K562 (cell line): ENCODE measurements around the gene SPSB1. TPM values are rescaled to one million over a fixed set of nuclear protein-coding genes. Genes with fewer than 3 reads are reported as not detected.

Experiments
- ATAC-seq: fragments of 200-7000 bp; cut with Tn5 transposase; 3 replicates; pipeline ENCODE4 v1.9.1; 2020; ENCODE audit warnings: moderate library complexity
- BruUV-seq: library from RNA; stranded (reverse); fragments of 400-500 nt; replicated peaks from 2 replicates; lab custom pipeline; 2021; lab: Mats Ljungman, UMichigan
- CTCF ChIA-PET: fragments of 300-600 bp; formaldehyde crosslinking; extraction: SDS; loops from one replicate; lab custom pipeline; 2021; ENCODE audit warnings: low intra/inter-chr PET ratio; lab: Yijun Ruan, JAX
- POLR2A ChIA-PET: fragments of 300-600, 350-650 bp; sonication (Branson Sonifier 250); formaldehyde crosslinking; extraction: SDS; loops from one replicate; lab custom pipeline; 2021; ENCODE audit warnings: antibody characterized with exemption, inconsistent platforms; lab: Yijun Ruan, JAX
- DNase-seq, 4 experiments: peaks; one replicate each; pipeline versions ENCODE4 v3.0.0 to v3.0.0-alpha.2; 2011 to 2018; ENCODE audit warnings: low spot score in 3 of 4, mixed read lengths in 3 of 4; ENCODE audit errors: extremely low read depth in 1 of 4
- FAIRE-seq: peaks from 2 replicates; lab custom pipeline; 2011; peaks lifted over from hg19 to GRCh38; lab: Jason Lieb, UNC
- H2AFZ ChIP-seq: 2 replicates; pipeline ENCODE4 v1.6.0; 2011; ENCODE audit warnings: low read depth, low read length, control low read depth, inconsistent platforms
- H3K27ac ChIP-seq: fragments of 200-600 bp; 3 replicates; pipeline ENCODE4 v1.8.0; 2011; ENCODE audit warnings: low read depth, mild to moderate bottlenecking, control low read depth, inconsistent platforms, low read length, moderate library complexity, mixed read lengths; ENCODE audit errors: extremely low read depth
- H3K27me3 ChIP-seq, 2 experiments: fragments of 300-600 bp in 1 of 2; 2 replicates in 1 of 2; 3 replicates in 1 of 2; pipeline versions ENCODE4 v1.6.0 to v1.8.0; 2011; ENCODE audit warnings: inconsistent platforms in 2 of 2, low read length in 2 of 2, mild to moderate bottlenecking in 1 of 2, mixed read lengths in 1 of 2, moderate library complexity in 1 of 2; ENCODE audit not compliant: control insufficient read depth in 2 of 2, insufficient read depth in 2 of 2
- H3K36me3 ChIP-seq: fragments of 300-600 bp; 3 replicates; pipeline ENCODE4 v1.8.0; 2011; ENCODE audit warnings: mild to moderate bottlenecking, low read length, inconsistent platforms; ENCODE audit not compliant: control insufficient read depth, insufficient read depth
- H3K4me1 ChIP-seq, 2 experiments: fragments of 200-600 bp in 1 of 2; replicated peaks in 1 of 2; 2 replicates in 1 of 2; 3 replicates in 1 of 2; pipeline versions ENCODE4 v1.5.1 to v1.8.0; 2011; ENCODE audit warnings: inconsistent platforms in 2 of 2, low read length in 2 of 2, mild to moderate bottlenecking in 1 of 2, mixed read lengths in 1 of 2, moderate library complexity in 1 of 2; ENCODE audit not compliant: control insufficient read depth in 2 of 2, insufficient read depth in 2 of 2
- H3K4me2 ChIP-seq: 2 replicates; pipeline ENCODE4 v1.6.1; 2011; ENCODE audit warnings: low read length, control low read depth, inconsistent platforms, mixed read lengths; ENCODE audit not compliant: insufficient read depth
- H3K4me3 ChIP-seq: fragments of 200-600 bp; sonication (generic), shearing (Covaris generic); 2 replicates; pipeline ENCODE4 v1.5.1; 2016; ENCODE audit warnings: control low read depth, inconsistent platforms
- H3K79me2 ChIP-seq: fragments of 200-600 bp; 3 replicates; pipeline ENCODE4 v1.8.0; 2011; ENCODE audit warnings: low read length, inconsistent platforms; ENCODE audit not compliant: control insufficient read depth, insufficient read depth
- H3K9ac ChIP-seq, 2 experiments: 2 replicates each; pipeline versions ENCODE4 v1.6.0 to v1.6.1; 2011; ENCODE audit warnings: low read depth in 2 of 2, low read length in 2 of 2, control low read depth in 1 of 2, inconsistent platforms in 1 of 2, mild to moderate bottlenecking in 1 of 2, mixed read lengths in 1 of 2; ENCODE audit not compliant: insufficient read depth in 1 of 2
- H3K9me1 ChIP-seq: one replicate; pipeline ENCODE4 v1.6.0; 2011; ENCODE audit warnings: inconsistent platforms, mild to moderate bottlenecking, low read length, moderate library complexity; ENCODE audit not compliant: control insufficient read depth, insufficient read depth
- H3K9me3 ChIP-seq: replicated peaks from 2 replicates; pipeline ENCODE4 v1.5.1; 2011; ENCODE audit warnings: low read depth, low read length, inconsistent platforms; ENCODE audit not compliant: control insufficient read depth, insufficient read depth
- H4K20me1 ChIP-seq: replicated peaks from 2 replicates; pipeline ENCODE4 v1.6.1; 2011; ENCODE audit warnings: low read length, inconsistent platforms, mixed read lengths; ENCODE audit not compliant: control insufficient read depth, insufficient read depth
- JUND ChIP-seq, 2 experiments: IDR thresholded peaks; 2 replicates in 1 of 2; 3 replicates in 1 of 2; pipeline ENCODE4 v1.6.1; 2011; ENCODE audit warnings: borderline replicate concordance in 2 of 2, low read depth in 2 of 2, low read length in 2 of 2, improper control_type of control experiment in 1 of 2, missing biosample characterization in 1 of 2, missing genetic modification characterization in 1 of 2, missing genetic modification reagents in 1 of 2
- PBX2 ChIP-seq, 2 experiments: IDR thresholded peaks in 1 of 2; conservative IDR thresholded peaks in 1 of 2; 2 replicates each; pipeline ENCODE4 v1.6.1; 2016; ENCODE audit warnings: low read depth in 2 of 2, mild to moderate bottlenecking in 1 of 2, missing compliant biosample characterization in 1 of 2, missing genetic modification characterization in 1 of 2, moderate library complexity in 1 of 2
- POLR2B ChIP-seq: fragments of 450-650 bp; IDR thresholded peaks from 2 replicates; pipeline ENCODE4 v1.6.1; 2018; ENCODE audit warnings: low read depth; ENCODE audit not compliant: partially characterized antibody
- THRB ChIP-seq: fragments of 450-650 bp; formaldehyde crosslinking; conservative IDR thresholded peaks from 2 replicates; pipeline ENCODE4 v1.4.0; 2022; ENCODE audit warnings: mild to moderate bottlenecking, missing genetic modification characterization
- ZNF696 ChIP-seq: fragments of 250-450 bp; sonication (Bioruptor Pico); conservative IDR thresholded peaks from 2 replicates; pipeline ENCODE4 v1.4.0; 2020; ENCODE audit warnings: mild to moderate bottlenecking, moderate library complexity
- WGBS: fragments of 100-300 bp; shearing (Covaris generic); methylation state at CpG from one replicate; pipeline ENCODE4 v1.1.6; 2016; ENCODE audit warnings: low coverage, mixed read lengths; ENCODE audit not compliant: insufficient coverage; ENCODE audit errors: missing lambda C conversion rate; 5-methylcytosine and 5-hydroxymethylcytosine counted together
- in situ Hi-C: fragments of 300-500 bp; cut with MboI; formaldehyde crosslinking; loops from 4 replicates; pipeline ENCODE4 v1.15.0; 2018; ENCODE audit warnings: inconsistent platforms, mixed read lengths
- intact Hi-C: fragments of 100-400 bp; cut with micrococcal nuclease; formaldehyde crosslinking; loops from 2 replicates; pipeline ENCODE4 v1.14.2; 2022
- polyA plus RNA-seq, 8 experiments: library from polyadenylated mRNA; depleted of rRNA in 4 of 8; stranded (reverse) in 5 of 8; unstranded in 3 of 8; fragments of >200 nt; fragmentation: Nextera tagmentation in 2 of 8; fragmentation: Illumina TruSeq in 1 of 8; extraction: Ambion mirVana in 2 of 8; extraction: Trizol in 1 of 8; gene quantifications; 2 replicates each; pipeline versions ENCODE4 v1.2.1 to v1.2.3, GENCODE V29; 2011 to 2014; ENCODE audit warnings: inconsistent platforms in 1 of 8, missing spikeins in 1 of 8
- total RNA-seq, 7 experiments: library from RNA; depleted of rRNA in 6 of 7; stranded (reverse); fragments of >200 nt in 6 of 7; fragmentation: Illumina TruSeq in 2 of 7; extraction: Trizol in 2 of 7; gene quantifications; 2 replicates each; pipeline versions ENCODE4 v1.2.1 to v1.2.3, GENCODE V29; 2011 to 2021; ENCODE audit warnings: low replicate concordance in 1 of 7
- TF ChIP-seq, protein P1 (sequence below): fragments of 450-650 bp; IDR thresholded peaks from 2 replicates; pipeline ENCODE4 v1.6.1; 2016; ENCODE audit warnings: borderline replicate concordance

SPSB1 gene
- total and polyA plus RNA-seq, 9 of the 15 experiments (the other 6 are each of a cell fraction or from before 2014, with no cell fraction given), result 0.06 to 0.35 (median 0.14) TPM; not detected in 6

- TF ChIP-seq, protein P1, sequence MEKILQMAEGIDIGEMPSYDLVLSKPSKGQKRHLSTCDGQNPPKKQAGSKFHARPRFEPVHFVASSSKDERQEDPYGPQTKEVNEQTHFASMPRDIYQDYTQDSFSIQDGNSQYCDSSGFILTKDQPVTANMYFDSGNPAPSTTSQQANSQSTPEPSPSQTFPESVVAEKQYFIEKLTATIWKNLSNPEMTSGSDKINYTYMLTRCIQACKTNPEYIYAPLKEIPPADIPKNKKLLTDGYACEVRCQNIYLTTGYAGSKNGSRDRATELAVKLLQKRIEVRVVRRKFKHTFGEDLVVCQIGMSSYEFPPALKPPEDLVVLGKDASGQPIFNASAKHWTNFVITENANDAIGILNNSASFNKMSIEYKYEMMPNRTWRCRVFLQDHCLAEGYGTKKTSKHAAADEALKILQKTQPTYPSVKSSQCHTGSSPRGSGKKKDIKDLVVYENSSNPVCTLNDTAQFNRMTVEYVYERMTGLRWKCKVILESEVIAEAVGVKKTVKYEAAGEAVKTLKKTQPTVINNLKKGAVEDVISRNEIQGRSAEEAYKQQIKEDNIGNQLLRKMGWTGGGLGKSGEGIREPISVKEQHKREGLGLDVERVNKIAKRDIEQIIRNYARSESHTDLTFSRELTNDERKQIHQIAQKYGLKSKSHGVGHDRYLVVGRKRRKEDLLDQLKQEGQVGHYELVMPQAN, result no peak
- peak; percentile 39; the same call in 1 of the 2 replicates for TF ChIP-seq JUND (IDR thresholded peaks at IDR 0.05; ENCODE audit: borderline replicate concordance, low read depth, low read length)
- peak; percentile 33; the same call in 1 of the 3 replicates for TF ChIP-seq JUND (tag; IDR thresholded peaks at IDR 0.05; ENCODE audit: borderline replicate concordance, low read depth, low read length)
These were observed 98.9 kb downstream of the SPSB1 start (continued) for GRCh38 chr1:9391620-9392019.

DNA sequence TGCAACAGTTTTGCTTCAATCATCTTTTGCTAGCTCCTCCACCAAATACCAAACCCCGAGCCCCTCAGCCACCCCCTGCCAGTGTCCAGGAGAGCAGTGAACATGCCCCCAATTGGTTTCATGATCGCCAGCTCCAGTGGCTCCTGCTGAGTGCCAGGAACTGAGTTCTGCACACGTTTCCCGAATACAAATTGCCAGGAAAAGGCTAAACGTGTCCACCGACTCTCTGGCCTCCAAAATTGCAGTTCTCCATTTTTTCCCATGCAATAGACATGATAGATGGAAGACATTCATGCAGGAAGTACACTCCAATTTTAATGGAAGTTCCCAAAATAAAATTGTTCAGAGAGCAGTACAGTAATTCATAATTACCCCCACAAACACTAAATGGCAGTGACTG is 101.3 kb downstream of the SPSB1 start:
- no TSS peak for BruUV-seq
- peaks cover 50 to 77% of the 10 kb centered on the region in 2 experiments for H3K27me3 ChIP-seq
- CTCF ChIA-PET, result no interaction called here
- TF ChIP-seq ZNF696 (CRISPR knock-in tag) (no peak), THRB (CRISPR knock-in tag) (no peak), PBX2 (CRISPR knock-in tag; IDR thresholded peaks at IDR 0.05; ENCODE audit: low read depth) (no peak), PBX2 (tag; conservative IDR thresholded peaks at IDR 0.05; ENCODE audit: low read depth) (no peak), POLR2B (no peak)

More for the DNA sequence above, 101.3 kb downstream of the SPSB1 start:
- H3K79me2 ChIP-seq, result no peaks in the 10 kb centered on the region
- 2% methylated on average over 6 of the region's 6 CpGs for WGBS
- no peak overlapping the region for H3K4me2 ChIP-seq
- no peak overlapping the region for H3K9ac ChIP-seq
- H3K9me1 ChIP-seq, result no peaks in the 10 kb centered on the region
- H3K9me3 ChIP-seq, result peaks cover 3% of the 10 kb centered on the region
- no peaks in the 10 kb centered on the region for H3K36me3 ChIP-seq
- H3K4me1 ChIP-seq, result no peaks in the 10 kb centered on the region; a peak in 1 of 5 replicates
- no peak for DNase-seq
- no peak overlapping the region for H2AFZ ChIP-seq
- no peak for ATAC-seq
- H4K20me1 ChIP-seq, result 0 out of 2 replicates have a peak, but pooled peaks cover 3% of the 10 kb centered on the region
- intact Hi-C loops, result no loop called here
- no peak overlapping the region for H3K27ac ChIP-seq
- no peak overlapping the region for H3K4me3 ChIP-seq
- in situ Hi-C loops, result no loop called here
- POLR2A ChIA-PET, result interaction anchor here (0.7 to 1.0 kb wide), 2 partner anchors 9 to 11 kb away, joined by 3 to 4 read pairs; no protein-coding TSS in a partner anchor
- FAIRE-seq, result no peak
